GM18526 (cell line): Measurements from ENCODE around the gene GPX5.

ENCODE experiments used
- POLR2A ChIP-seq: IDR thresholded peaks from 3 replicates; pipeline ENCODE4 v1.6.1; 2011; ENCODE audit not compliant: insufficient read length; ENCODE audit errors: extremely low read depth

Gene GPX5

DNA sequence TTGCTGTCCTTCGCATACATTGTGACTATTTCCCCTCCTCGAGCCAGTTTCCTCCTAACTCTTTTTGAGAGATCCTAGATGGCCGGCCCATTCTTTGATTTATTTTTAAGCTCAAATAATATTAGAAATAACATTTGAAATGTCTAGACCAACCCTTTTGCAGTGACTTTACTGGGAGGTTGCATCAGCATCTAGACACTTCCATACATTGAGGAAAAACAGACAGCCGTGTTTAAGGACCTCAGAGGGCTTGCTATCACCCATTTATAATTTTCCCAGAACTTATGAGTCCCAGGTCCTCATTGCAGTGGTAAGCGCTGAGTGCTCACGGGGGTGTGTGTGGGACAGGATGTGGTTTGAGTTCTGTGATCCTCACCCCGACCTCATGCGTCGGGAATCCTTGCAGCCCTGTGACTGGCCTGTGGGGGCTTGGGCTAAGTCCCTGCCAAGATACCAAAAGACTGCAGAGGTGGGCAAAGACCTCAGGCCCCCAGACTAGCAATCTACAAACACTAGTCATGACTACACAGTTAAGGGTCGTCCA is at the start of gene GPX5:
GPX5 (plus strand) TSS at position 386 of the 544 bp plus-strand sequence; CDS start at position 519, 133 bp downstream.
- no peak for TF ChIP-seq POLR2A

DNA sequence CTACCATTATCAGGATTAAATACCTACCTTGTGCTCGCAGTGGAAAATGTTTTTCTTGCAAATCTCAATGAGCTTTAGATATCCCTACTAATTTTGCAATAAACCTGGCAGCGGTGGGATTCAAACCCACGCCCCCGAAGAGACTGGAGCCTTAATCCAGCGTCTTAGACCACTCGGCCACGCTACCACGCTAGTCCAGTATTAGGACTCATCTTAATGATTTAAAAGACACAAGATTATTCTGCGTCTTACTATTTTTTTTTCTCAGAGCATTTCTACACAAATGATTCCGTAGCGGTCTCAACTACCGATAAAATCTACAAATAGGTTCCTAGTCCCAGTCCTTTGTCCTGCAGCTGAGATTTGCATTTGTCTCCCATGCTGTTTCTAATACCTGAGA is 47.2 kb upstream of the GPX5 start:
- no peak for TF ChIP-seq POLR2A

DNA sequence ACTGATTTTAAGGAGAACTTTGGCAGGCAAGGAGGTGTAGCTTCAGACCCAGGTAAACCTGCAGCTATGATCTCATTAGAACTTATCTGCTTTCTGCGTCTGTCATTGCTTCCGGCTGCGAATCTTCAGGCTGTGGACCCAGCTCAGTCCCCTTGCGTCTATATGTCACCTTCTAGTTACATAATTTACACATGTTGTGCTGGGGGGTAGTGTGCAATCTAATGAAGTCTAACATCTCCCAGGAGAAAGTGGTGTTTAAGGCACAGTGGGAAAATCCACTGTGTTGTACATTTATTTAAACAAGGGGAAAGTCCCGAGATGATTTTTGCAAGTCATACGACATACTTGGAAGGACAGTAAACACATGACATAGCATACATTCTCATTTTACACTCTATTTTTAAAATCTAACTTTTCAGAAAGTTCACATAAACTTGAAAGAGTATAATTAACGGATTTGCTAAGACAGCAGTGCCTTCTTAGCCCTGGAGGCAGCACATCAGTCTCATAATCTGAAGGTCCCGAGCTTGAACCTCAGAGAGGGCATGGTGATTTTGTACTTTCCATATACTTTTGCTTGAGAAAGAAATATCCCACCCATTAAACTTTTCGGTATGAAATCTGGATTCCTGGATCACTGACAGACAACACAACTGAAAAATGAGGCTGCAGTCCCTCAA is 45.3 kb upstream of the GPX5 start:
- no peak for TF ChIP-seq POLR2A

DNA sequence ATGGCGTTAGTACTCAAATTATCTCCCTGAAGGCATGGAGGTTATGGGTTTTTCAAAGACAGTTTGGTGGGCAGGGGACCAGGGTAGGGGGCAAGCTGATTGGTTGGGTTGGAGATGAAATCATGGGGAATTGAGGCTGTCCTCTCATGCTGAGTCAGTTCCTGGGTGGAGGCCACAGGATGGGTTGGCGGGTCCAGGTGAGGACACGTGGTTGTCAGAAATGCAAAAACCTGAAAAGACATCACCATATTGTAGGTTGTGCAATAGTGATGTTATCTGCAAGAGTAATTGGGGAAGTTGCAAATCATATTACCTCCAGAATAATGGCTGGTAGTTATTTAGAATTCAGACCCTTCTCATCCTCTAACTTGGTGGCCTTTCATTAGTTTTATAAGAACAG is 40.2 kb upstream of the GPX5 start:
- no peak for TF ChIP-seq POLR2A

GRCh38 chr6:28486533-28486932 is 39.1 kb upstream of the GPX5 start:
- no peak for TF ChIP-seq POLR2A

DNA sequence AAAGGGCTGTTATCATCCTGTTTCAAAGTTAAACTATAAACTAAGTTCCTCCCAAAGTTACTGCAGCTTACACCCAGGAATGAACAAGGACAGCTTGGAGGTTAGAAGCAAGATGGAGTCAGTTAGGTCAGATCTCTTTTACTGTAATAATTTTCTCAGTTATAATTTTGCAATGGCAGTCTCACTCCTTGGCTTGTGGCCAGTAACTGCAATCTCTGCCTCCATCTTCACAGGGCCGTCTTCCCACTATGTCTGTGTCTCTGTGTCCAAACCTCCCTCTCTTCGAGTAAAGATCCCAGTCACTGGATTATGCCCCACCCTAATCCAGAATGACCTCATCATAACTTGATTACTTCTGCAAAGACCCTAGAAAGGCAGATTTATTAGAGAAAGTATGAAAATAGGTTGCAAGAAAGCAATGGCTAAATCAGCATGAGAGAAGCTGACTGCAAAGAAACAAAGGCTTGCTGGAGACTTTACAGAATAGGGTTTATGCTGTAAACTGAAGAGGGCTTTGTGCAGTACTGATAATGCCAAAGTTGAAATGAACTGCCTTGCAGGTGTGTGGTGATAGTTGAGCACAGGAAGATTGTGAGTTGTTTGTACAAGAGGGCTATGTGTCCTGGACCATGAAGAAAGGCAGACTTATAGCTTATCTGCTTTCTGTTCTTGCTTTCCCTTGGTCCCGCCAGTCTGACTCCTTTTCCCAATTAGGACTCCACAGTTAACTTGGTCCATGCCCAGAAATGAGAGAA is 38.5 kb upstream of the GPX5 start:
- TF ChIP-seq POLR2A, result no peak

GRCh38 chr6:28488916-28489365 is 36.7 kb upstream of the GPX5 start:
- TF ChIP-seq POLR2A, result no peak

GRCh38 chr6:28489366-28490204 is 36.1 kb upstream of the GPX5 start:
- no peak for TF ChIP-seq POLR2A

DNA sequence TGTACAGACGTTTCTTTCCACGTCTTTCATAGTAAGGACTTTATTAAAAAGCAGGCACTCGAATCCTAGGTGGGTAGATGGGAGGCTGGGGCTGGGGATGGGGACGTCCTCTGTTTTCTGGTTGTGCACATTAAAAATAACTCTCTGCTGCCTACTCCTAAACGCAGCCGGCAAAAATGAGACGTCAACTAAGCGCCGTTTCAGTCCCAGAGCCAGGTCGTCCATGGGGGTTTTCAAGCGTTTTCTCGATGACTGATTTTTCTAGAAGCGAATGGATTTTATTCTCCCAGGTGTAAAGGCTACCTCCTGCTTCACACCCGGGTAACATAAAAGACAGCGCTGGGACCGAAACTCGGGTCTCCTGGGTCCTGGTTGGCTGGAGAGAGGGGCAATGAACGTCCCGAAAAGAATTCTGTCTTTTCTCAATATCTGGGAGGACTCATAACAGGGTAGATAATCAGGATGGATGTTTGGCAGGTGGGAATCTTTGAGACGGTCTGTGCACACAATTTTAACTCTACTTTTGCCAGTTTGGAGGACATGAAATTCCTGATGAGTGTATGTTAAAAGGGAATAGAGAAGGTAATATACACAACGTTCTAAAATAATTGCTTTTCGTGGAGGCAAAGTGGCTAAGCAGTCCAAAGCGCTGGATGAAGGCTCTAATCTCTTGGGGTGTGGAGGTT is 35.3 kb upstream of the GPX5 start:
- TF ChIP-seq POLR2A, result no peak

DNA sequence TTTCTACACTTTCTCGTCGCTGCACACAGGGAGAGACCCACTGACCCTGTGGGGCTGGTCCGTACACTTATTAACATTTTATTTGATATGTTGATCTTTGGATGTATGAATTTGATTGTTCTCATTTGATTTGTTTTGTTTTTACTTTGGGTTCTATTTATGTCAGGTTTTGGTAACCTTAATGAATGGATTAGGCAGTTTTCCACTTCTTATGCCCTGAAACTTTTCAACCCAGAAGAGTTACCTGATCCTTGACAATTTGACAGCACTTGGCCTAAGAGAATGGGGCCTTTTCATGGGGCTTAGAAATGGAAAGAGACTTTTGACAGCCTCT is 33.7 kb upstream of the GPX5 start:
- TF ChIP-seq POLR2A, result no peak

DNA sequence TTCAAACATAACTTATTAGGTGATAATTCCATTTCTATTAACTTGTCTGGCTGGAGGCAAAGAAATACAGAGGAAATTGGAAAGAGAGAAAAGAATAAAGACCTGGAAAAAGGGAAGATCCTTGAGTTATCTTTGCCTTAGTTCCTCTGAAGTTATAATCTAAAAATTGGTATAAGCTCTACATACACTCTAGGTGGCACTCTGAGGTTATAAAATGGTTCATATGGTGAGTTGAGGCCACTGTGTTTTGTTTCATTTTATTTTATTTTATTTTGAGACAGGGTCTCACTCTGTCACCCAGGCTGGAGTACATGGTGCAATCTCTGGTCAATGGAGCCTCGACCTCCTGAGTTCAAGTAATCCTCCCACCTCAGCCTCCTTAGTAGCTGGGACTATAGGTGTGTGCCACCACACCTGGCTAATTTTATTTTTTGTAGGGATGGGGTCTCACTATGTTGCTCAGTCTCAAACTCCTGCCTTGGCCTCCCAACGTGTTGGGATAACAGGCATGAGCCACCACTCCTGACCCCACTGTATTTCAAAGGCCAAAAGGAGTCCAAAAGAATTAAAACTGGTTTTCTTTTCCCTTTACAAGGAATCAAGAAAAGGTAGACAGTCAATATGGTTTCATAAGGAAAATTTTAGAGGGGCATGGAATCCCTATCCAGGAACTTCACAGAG is 29.4 kb upstream of the GPX5 start:
- no peak for TF ChIP-seq POLR2A

DNA sequence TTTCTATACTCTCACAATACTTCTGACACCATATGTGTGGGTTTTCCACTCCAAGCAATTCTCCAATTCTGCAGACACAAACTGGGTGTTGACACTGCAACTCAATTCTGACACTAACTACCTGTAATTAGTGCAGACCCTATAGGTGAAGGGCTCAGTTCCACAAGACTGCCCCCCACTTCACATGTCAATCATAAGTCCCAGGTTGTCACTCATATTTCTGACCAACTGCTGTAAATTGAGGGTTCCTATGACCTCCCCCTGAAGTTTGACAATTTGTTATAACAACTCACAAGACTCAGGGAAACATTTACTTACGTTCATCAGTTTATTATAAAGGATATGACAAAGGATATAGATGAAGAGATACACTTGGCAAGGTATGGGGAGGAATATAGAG is 28.4 kb upstream of the GPX5 start:
- no peak for TF ChIP-seq POLR2A

- TF ChIP-seq POLR2A, result no peak
These were observed 27.8 kb upstream of the GPX5 start for GRCh38 chr6:28497893-28498292.

- no peak for TF ChIP-seq POLR2A
These were observed 24.4 kb upstream of the GPX5 start for GRCh38 chr6:28501259-28501658.
